ENCODE results near the gene IRF3. TPM values are rescaled to one million over a fixed set of nuclear protein-coding genes. Genes with fewer than 3 reads are reported as not detected.

The IRF3 gene
- total RNA-seq, 1 donor from 2014 or later: 59.4 TPM

- Histone ChIP-seq H3K9me3 (no peaks in the 10 kb centered on the region), H3K4me3 (no peak overlapping the region), H3K27ac (no peak overlapping the region), H3K36me3 (peaks cover 4 to 92% of the 10 kb centered on the region in 2 donors), H3K4me1 (no peaks in the 10 kb centered on the region), H3K27me3 (no peaks in the 10 kb centered on the region)
- no peak for DNase-seq (ENCODE audit: extremely low spot score in 2 of 2)
- TF ChIP-seq POLR2A (IDR thresholded peaks at IDR 0.05): no peak
- TF ChIP-seq POLR2AphosphoS5 (IDR thresholded peaks at IDR 0.05; ENCODE audit: insufficient read depth in 1 of 2, low read depth in 1 of 2): no peak
- no peak for TF ChIP-seq CTCF (IDR thresholded peaks at IDR 0.05)
- intact Hi-C loops (cut with DNase I): no loop called here
These were observed 11.1 kb downstream of the IRF3 start for GRCh38 chr19:49654581-49654980.

GRCh38 chr19:49653466-49653806, 12.2 kb downstream of the IRF3 start:
- TF ChIP-seq CTCF (IDR thresholded peaks at IDR 0.05): no peak
- TF ChIP-seq POLR2AphosphoS5 (IDR thresholded peaks at IDR 0.05; ENCODE audit: insufficient read depth in 1 of 2, low read depth in 1 of 2): no peak
- TF ChIP-seq POLR2A (IDR thresholded peaks at IDR 0.05): no peak
- Histone ChIP-seq H3K4me3 (no peak overlapping the region), H3K27ac (no peak overlapping the region), H3K27me3 (no peaks in the 10 kb centered on the region), H3K4me1 (no peaks in the 10 kb centered on the region), H3K9me3 (no peaks in the 10 kb centered on the region), H3K36me3 (peaks cover 4 to 87% of the 10 kb centered on the region in 2 donors)
- intact Hi-C loops (cut with DNase I): no loop called here
- DNase-seq (ENCODE audit: extremely low spot score in 2 of 2): no peak

GRCh38 chr19:49652551-49653465, 12.8 kb downstream of the IRF3 start:
- H3K4me3 ChIP-seq: no peak overlapping the region
- H3K36me3 ChIP-seq: peaks cover 4 to 81% of the 10 kb centered on the region in 2 donors
- no peak overlapping the region for H3K27ac ChIP-seq
- intact Hi-C loops (cut with DNase I): no loop called here
- no peak for DNase-seq (ENCODE audit: extremely low spot score in 2 of 2)
- H3K4me1 ChIP-seq: no peaks in the 10 kb centered on the region
- no peaks in the 10 kb centered on the region for H3K9me3 ChIP-seq
- TF ChIP-seq POLR2A (IDR thresholded peaks at IDR 0.05) (no peak), CTCF (IDR thresholded peaks at IDR 0.05) (no peak), POLR2AphosphoS5 (IDR thresholded peaks at IDR 0.05; ENCODE audit: insufficient read depth in 1 of 2, low read depth in 1 of 2) (no peak)
- no peaks in the 10 kb centered on the region for H3K27me3 ChIP-seq

- Histone ChIP-seq H3K4me3 (no peak overlapping the region), H3K4me1 (no peaks in the 10 kb centered on the region), H3K36me3 (peaks cover 4 to 80% of the 10 kb centered on the region in 2 donors), H3K27ac (no peak overlapping the region), H3K27me3 (no peaks in the 10 kb centered on the region), H3K9me3 (no peaks in the 10 kb centered on the region)
- intact Hi-C loops (cut with DNase I): no loop called here
- TF ChIP-seq POLR2A (IDR thresholded peaks at IDR 0.05) (no peak), CTCF (IDR thresholded peaks at IDR 0.05) (no peak), POLR2AphosphoS5 (IDR thresholded peaks at IDR 0.05; ENCODE audit: insufficient read depth in 1 of 2, low read depth in 1 of 2) (no peak)
- DNase-seq (ENCODE audit: extremely low spot score in 2 of 2): no peak
These were observed 13.7 kb downstream of the IRF3 start for GRCh38 chr19:49651820-49652550.
